Measurements from ENCODE around the gene CTXN1.
"Not testable (repeated sequence)": the region's sequence is repeated elsewhere in the genome, so short reads cannot be mapped to it uniquely, and the experiment has no call there.

The CTXN1 gene

DNA sequence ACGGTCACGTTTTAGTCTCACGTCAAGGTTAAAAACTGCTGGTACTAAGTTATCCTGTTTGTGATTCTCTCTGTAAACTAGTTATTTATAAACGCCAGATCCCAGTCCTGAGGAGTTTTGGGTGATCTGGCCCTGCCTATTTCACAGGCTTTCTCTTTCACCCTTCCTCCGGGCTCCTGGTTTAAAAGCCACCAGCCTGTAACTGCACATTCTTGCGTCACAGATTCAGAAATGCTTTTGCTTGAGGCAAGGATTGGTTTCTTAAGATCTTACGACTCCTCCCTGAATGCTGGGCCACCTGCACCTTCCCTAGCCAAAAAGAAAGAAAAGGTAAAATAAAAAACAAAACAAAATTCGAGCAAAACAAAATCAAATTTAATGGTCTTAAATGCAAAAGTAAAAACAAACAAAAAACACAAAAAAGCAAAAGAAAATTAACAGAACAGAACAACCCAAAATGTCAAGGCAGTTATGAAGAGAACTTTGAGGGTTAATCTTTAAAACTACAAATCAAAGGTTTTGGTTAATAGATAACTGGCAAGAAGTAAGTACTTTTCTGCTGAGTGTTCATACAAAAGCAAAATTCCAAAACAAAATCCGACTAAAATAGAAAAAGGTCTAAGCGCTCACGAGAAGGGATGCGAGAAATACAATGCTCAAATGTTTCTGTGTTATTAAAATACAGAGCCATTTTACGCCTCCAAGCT is 36.1 kb upstream of the CTXN1 start:
- H3K27me3 ChIP-seq (ENCODE audit: insufficient read depth, low read length, poor library complexity, severe bottlenecking): no peaks in the 10 kb centered on the region
- no peak overlapping the region for H3K4me2 ChIP-seq (ENCODE audit: low read depth, low read length, poor library complexity, severe bottlenecking)
- H3K9me3 ChIP-seq (ENCODE audit: insufficient read depth, low read depth, low read length): no peaks in the 10 kb centered on the region
- TF ChIP-seq EZH2phosphoT487 (IDR thresholded peaks at IDR 0.05; ENCODE audit: borderline replicate concordance): no peak
- TF ChIP-seq, protein P1, sequence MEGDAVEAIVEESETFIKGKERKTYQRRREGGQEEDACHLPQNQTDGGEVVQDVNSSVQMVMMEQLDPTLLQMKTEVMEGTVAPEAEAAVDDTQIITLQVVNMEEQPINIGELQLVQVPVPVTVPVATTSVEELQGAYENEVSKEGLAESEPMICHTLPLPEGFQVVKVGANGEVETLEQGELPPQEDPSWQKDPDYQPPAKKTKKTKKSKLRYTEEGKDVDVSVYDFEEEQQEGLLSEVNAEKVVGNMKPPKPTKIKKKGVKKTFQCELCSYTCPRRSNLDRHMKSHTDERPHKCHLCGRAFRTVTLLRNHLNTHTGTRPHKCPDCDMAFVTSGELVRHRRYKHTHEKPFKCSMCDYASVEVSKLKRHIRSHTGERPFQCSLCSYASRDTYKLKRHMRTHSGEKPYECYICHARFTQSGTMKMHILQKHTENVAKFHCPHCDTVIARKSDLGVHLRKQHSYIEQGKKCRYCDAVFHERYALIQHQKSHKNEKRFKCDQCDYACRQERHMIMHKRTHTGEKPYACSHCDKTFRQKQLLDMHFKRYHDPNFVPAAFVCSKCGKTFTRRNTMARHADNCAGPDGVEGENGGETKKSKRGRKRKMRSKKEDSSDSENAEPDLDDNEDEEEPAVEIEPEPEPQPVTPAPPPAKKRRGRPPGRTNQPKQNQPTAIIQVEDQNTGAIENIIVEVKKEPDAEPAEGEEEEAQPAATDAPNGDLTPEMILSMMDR (conservative IDR thresholded peaks at IDR 0.05; ENCODE audit: low read length): no peak
- no peak overlapping the region for H3K9ac ChIP-seq (ENCODE audit: low read depth, low read length, poor library complexity, severe bottlenecking)
- no peak overlapping the region for H3K4me3 ChIP-seq (ENCODE audit: low read length, poor library complexity, severe bottlenecking)
- no peaks in the 10 kb centered on the region for H3K4me1 ChIP-seq (ENCODE audit: insufficient read depth, low read length, poor library complexity, severe bottlenecking)
- peaks cover 84% of the 10 kb centered on the region; the same call in 1 of the 2 replicates for H3K36me3 ChIP-seq (ENCODE audit: insufficient read depth, low read length)
- no peak overlapping the region for H2AFZ ChIP-seq (ENCODE audit: low read length)
- no peaks in the 10 kb centered on the region for H3F3A ChIP-seq (ENCODE audit: low read depth)
- H4K20me1 ChIP-seq (ENCODE audit: insufficient read depth, low read length, poor library complexity, severe bottlenecking): no peaks in the 10 kb centered on the region
- H3K79me2 ChIP-seq (ENCODE audit: insufficient read depth, low read length): no peaks in the 10 kb centered on the region
- H3K9me2 ChIP-seq (replicated peaks; ENCODE audit: low read depth, low read length): no peaks in the 10 kb centered on the region

DNA sequence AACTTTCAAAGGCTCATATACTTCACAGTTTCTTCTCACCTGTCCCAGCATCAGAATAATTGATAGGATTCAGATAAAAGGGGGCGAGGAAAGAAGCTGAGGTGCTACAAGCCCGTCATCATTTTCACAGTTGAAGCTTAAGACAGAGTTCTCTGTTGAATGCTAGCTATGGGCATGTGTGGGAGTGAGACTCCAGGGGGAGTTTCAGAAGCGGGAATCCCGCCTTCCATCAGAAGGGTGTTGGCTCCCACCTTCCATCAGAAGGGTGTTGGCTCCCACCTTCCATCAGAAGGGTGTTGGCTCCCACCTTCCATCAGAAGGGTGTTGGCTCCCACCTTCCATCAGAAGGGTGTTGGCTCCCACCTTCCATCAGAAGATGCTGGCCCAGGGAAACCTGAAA is 35.1 kb upstream of the CTXN1 start:
- not testable (repeated sequence) for H3K79me2 ChIP-seq (ENCODE audit: insufficient read depth, low read length); H3K27me3 ChIP-seq (ENCODE audit: insufficient read depth, low read length, poor library complexity, severe bottlenecking); H2AFZ ChIP-seq (ENCODE audit: low read length); H3K9ac ChIP-seq (ENCODE audit: low read depth, low read length, poor library complexity, severe bottlenecking); H4K20me1 ChIP-seq (ENCODE audit: insufficient read depth, low read length, poor library complexity, severe bottlenecking); H3K9me3 ChIP-seq (ENCODE audit: insufficient read depth, low read depth, low read length); H3K4me2 ChIP-seq (ENCODE audit: low read depth, low read length, poor library complexity, severe bottlenecking); H3K9me2 ChIP-seq (replicated peaks; ENCODE audit: low read depth, low read length); H3F3A ChIP-seq (ENCODE audit: low read depth); H3K4me1 ChIP-seq (ENCODE audit: insufficient read depth, low read length, poor library complexity, severe bottlenecking); H3K4me3 ChIP-seq (ENCODE audit: low read length, poor library complexity, severe bottlenecking)
- peaks cover 74% of the 10 kb centered on the region; the same call in 1 of the 2 replicates for H3K36me3 ChIP-seq (ENCODE audit: insufficient read depth, low read length)

DNA sequence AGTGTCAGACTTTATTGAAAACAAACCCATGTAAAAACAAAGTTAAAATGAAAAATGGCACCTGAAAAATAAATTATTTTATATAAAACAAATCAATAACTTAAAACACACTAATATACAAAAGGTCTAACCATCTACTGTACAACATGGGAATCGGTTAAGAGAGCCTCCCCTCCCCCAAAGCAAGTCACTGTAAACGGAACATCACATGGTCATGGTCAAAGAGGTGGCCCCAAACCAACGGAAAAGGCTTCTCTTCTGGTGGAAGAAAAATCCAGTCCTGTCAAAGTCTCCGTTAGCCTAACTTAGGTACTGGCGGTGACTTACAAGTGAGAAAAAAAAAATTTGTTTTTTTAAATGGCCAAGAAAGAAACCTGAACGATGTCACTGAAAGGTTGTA is 33.3 kb upstream of the CTXN1 start:
- Histone ChIP-seq H3K27me3 (ENCODE audit: insufficient read depth, low read length, poor library complexity, severe bottlenecking) (no peaks in the 10 kb centered on the region), H3K4me3 (ENCODE audit: low read length, poor library complexity, severe bottlenecking) (no peak overlapping the region), H3K9me2 (replicated peaks; ENCODE audit: low read depth, low read length) (no peaks in the 10 kb centered on the region), H3K4me2 (ENCODE audit: low read depth, low read length, poor library complexity, severe bottlenecking) (no peak overlapping the region), H3K79me2 (ENCODE audit: insufficient read depth, low read length) (no peaks in the 10 kb centered on the region), H2AFZ (ENCODE audit: low read length) (no peak overlapping the region), H3F3A (ENCODE audit: low read depth) (no peaks in the 10 kb centered on the region), H3K4me1 (ENCODE audit: insufficient read depth, low read length, poor library complexity, severe bottlenecking) (no peaks in the 10 kb centered on the region), H3K36me3 (ENCODE audit: insufficient read depth, low read length) (peaks cover 56% of the 10 kb centered on the region; the same call in 1 of the 2 replicates), H3K9ac (ENCODE audit: low read depth, low read length, poor library complexity, severe bottlenecking) (no peak overlapping the region), H4K20me1 (ENCODE audit: insufficient read depth, low read length, poor library complexity, severe bottlenecking) (no peaks in the 10 kb centered on the region), H3K9me3 (ENCODE audit: insufficient read depth, low read depth, low read length) (no peaks in the 10 kb centered on the region)
- TF ChIP-seq, protein P1 (conservative IDR thresholded peaks at IDR 0.05; ENCODE audit: low read length): no peak
- no peak for TF ChIP-seq EZH2phosphoT487 (IDR thresholded peaks at IDR 0.05; ENCODE audit: borderline replicate concordance)

DNA sequence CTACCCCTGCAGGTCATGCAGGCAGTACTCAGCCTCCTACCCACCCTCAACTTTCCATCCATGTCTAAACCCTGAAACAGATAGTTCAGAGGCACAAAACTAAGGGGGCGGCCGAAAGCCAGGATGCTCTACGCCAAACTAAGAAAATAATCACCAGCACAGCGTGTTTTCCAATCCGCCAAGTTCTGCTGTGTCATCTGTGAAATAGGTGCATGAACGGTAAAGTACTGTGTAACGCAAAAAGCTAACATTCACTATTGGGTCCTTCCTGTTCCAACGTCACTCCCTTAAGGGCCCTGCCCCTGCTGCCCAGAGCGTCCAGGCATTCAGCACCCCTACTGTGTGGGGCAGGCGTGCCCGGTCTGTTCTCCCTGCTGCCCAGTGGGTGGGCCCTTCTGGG is 29.8 kb upstream of the CTXN1 start:
- H3K4me2 ChIP-seq (ENCODE audit: low read depth, low read length, poor library complexity, severe bottlenecking): no peak overlapping the region
- no peaks in the 10 kb centered on the region for H3K79me2 ChIP-seq (ENCODE audit: insufficient read depth, low read length)
- no peaks in the 10 kb centered on the region for H3K9me2 ChIP-seq (replicated peaks; ENCODE audit: low read depth, low read length)
- no peak overlapping the region for H3K9ac ChIP-seq (ENCODE audit: low read depth, low read length, poor library complexity, severe bottlenecking)
- H3F3A ChIP-seq (ENCODE audit: low read depth): no peaks in the 10 kb centered on the region
- no peaks in the 10 kb centered on the region for H3K9me3 ChIP-seq (ENCODE audit: insufficient read depth, low read depth, low read length)
- no peak overlapping the region for H2AFZ ChIP-seq (ENCODE audit: low read length)
- no peaks in the 10 kb centered on the region for H3K27me3 ChIP-seq (ENCODE audit: insufficient read depth, low read length, poor library complexity, severe bottlenecking)
- TF ChIP-seq EZH2phosphoT487 (IDR thresholded peaks at IDR 0.05; ENCODE audit: borderline replicate concordance): no peak
- TF ChIP-seq, protein P1 (conservative IDR thresholded peaks at IDR 0.05; ENCODE audit: low read length): no peak
- peaks cover 4% of the 10 kb centered on the region for H3K4me1 ChIP-seq (ENCODE audit: insufficient read depth, low read length, poor library complexity, severe bottlenecking)
- H3K36me3 ChIP-seq (ENCODE audit: insufficient read depth, low read length): peaks cover 21% of the 10 kb centered on the region; the same call in 1 of the 2 replicates
- H3K4me3 ChIP-seq (ENCODE audit: low read length, poor library complexity, severe bottlenecking): no peak overlapping the region
- no peaks in the 10 kb centered on the region for H4K20me1 ChIP-seq (ENCODE audit: insufficient read depth, low read length, poor library complexity, severe bottlenecking)

All from Loucy (cell line).